ENCODE data around the gene GNL1.

- TF ChIP-seq TRIM28 (IDR thresholded peaks at IDR 0.05; ENCODE audit: borderline replicate concordance, low read length) (no peak), ZFP69B (tag by site-specific recombination; IDR thresholded peaks at IDR 0.05) (no peak), ZNF792 (tag by site-specific recombination; IDR thresholded peaks at IDR 0.05) (no peak), CTCF (tag by site-specific recombination; IDR thresholded peaks at IDR 0.05) (no peak), PBX3 (CRISPR knock-in tag; IDR thresholded peaks at IDR 0.05) (no peak), ZNF140 (tag by site-specific recombination; IDR thresholded peaks at IDR 0.05) (no peak), ZNF704 (tag by site-specific recombination; IDR thresholded peaks at IDR 0.05) (no peak), ZNF114 (tag by site-specific recombination; IDR thresholded peaks at IDR 0.05) (no peak), ZNF639 (tag by site-specific recombination; IDR thresholded peaks at IDR 0.05) (no peak), ZNF138 (tag by site-specific recombination; IDR thresholded peaks at IDR 0.05; ENCODE audit: borderline replicate concordance) (no peak), REST (tag by site-specific recombination; IDR thresholded peaks at IDR 0.05) (no peak), ATF2 (tag by site-specific recombination; IDR thresholded peaks at IDR 0.05; ENCODE audit: low read depth) (no peak)
Measured at GRCh38 chr6:30601815-30602641, 45.7 kb upstream of the GNL1 start.

All from HEK293 (cell line).